Loucy (cell line): ENCODE measurements around the gene TRIM63.
"Not testable (repeated sequence)": the region's sequence is repeated elsewhere in the genome, so short reads cannot be mapped to it uniquely, and the experiment has no call there.

ENCODE experiments used
- EZH2phosphoT487 ChIP-seq: fragments of 200-600 bp; IDR thresholded peaks from 2 replicates; pipeline ENCODE4 v1.6.1; 2018; ENCODE audit warnings: antibody characterized with exemption, mild to moderate bottlenecking, moderate library complexity, borderline replicate concordance
- TF ChIP-seq, protein P1 (sequence below): fragments of 200-600 bp; sonication (generic); conservative IDR thresholded peaks from 2 replicates; pipeline ENCODE4 v1.5.1; 2014; ENCODE audit warnings: mild to moderate bottlenecking, antibody characterized with exemption, low read length

GRCh38 chr1:26100204-26100603 is 32.8 kb upstream of the TRIM63 start:
- TF ChIP-seq, protein P1, sequence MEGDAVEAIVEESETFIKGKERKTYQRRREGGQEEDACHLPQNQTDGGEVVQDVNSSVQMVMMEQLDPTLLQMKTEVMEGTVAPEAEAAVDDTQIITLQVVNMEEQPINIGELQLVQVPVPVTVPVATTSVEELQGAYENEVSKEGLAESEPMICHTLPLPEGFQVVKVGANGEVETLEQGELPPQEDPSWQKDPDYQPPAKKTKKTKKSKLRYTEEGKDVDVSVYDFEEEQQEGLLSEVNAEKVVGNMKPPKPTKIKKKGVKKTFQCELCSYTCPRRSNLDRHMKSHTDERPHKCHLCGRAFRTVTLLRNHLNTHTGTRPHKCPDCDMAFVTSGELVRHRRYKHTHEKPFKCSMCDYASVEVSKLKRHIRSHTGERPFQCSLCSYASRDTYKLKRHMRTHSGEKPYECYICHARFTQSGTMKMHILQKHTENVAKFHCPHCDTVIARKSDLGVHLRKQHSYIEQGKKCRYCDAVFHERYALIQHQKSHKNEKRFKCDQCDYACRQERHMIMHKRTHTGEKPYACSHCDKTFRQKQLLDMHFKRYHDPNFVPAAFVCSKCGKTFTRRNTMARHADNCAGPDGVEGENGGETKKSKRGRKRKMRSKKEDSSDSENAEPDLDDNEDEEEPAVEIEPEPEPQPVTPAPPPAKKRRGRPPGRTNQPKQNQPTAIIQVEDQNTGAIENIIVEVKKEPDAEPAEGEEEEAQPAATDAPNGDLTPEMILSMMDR, result not testable (repeated sequence)
- TF ChIP-seq EZH2phosphoT487, result not testable (repeated sequence)
